ENCODE measurements around the gene CDC34.

CDC34 gene

GRCh38 chr19:538641-539428 is 7.3 kb downstream of the CDC34 start:
- no peaks in the 10 kb centered on the region for H3K9me3 Mint-ChIP-seq
- no peaks in the 10 kb centered on the region for H3K27me3 Mint-ChIP-seq (ENCODE audit: low read depth)
- no peak overlapping the region for H3K4me3 Mint-ChIP-seq
- DNase-seq (ENCODE audit: low spot score), result no peak
- H3K36me3 Mint-ChIP-seq (ENCODE audit: low read depth), result peaks cover 8% of the 10 kb centered on the region
- H3K27ac Mint-ChIP-seq, result no peak overlapping the region
- peaks cover 4% of the 10 kb centered on the region for H3K4me1 Mint-ChIP-seq (ENCODE audit: low read depth)

- no peak overlapping the region for H3K27ac Mint-ChIP-seq
- H3K36me3 Mint-ChIP-seq (ENCODE audit: low read depth), result peaks cover 8% of the 10 kb centered on the region
- peaks cover 4% of the 10 kb centered on the region for H3K4me1 Mint-ChIP-seq (ENCODE audit: low read depth)
- no peaks in the 10 kb centered on the region for H3K9me3 Mint-ChIP-seq
- H3K27me3 Mint-ChIP-seq (ENCODE audit: low read depth), result no peaks in the 10 kb centered on the region
- H3K4me3 Mint-ChIP-seq, result no peak overlapping the region
- DNase-seq (ENCODE audit: low spot score), result no peak
Measured at GRCh38 chr19:539429-540030, 8.0 kb downstream of the CDC34 start.

DNA sequence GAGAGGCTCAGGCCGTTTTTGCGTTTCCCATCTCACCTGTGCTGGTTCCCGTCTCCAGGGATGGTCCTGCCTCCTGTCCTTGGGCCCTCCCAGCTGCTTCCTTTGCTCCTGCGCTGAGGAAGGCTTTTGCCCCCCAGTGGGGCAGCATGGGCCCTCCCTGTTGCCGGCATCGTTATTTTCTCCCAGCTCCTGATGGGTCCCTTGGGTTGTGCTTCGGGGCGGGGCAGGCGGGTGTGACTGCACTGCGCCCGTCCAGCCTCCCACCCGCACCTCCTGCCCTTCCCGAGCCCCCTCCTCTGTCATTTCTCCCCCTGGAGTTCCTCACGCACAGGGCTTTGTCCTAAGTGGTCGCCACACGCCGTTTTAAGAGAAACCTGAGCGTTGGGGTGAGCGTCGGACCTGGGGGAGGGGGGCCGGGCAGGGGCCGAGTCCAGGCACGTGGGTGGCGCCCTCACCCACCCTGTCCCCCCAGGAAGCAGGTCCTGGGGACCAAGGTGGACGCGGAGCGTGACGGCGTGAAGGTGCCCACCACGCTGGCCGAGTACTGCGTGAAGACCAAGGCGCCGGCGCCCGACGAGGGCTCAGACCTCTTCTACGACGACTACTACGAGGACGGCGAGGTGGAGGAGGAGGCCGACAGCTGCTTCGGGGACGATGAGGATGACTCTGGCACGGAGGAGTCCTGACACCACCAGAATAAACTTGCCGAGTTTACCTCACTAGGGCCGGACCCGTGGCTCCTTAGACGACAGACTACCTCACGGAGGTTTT is 9.5 kb downstream of the CDC34 start:
- H3K27me3 Mint-ChIP-seq (ENCODE audit: low read depth), result no peaks in the 10 kb centered on the region
- no peaks in the 10 kb centered on the region for H3K9me3 Mint-ChIP-seq
- no peak overlapping the region for H3K4me3 Mint-ChIP-seq
- no peak overlapping the region for H3K27ac Mint-ChIP-seq
- H3K36me3 Mint-ChIP-seq (ENCODE audit: low read depth), result peaks cover 8% of the 10 kb centered on the region
- peaks cover 6% of the 10 kb centered on the region for H3K4me1 Mint-ChIP-seq (ENCODE audit: low read depth)
- DNase-seq (ENCODE audit: low spot score), result no peak

- no peak for DNase-seq (ENCODE audit: low spot score)
- H3K27me3 Mint-ChIP-seq (ENCODE audit: low read depth), result no peaks in the 10 kb centered on the region
- H3K4me1 Mint-ChIP-seq (ENCODE audit: low read depth), result peaks cover 6% of the 10 kb centered on the region
- H3K36me3 Mint-ChIP-seq (ENCODE audit: low read depth), result peaks cover 8% of the 10 kb centered on the region
- H3K27ac Mint-ChIP-seq, result no peak overlapping the region
- H3K9me3 Mint-ChIP-seq, result no peaks in the 10 kb centered on the region
- no peak overlapping the region for H3K4me3 Mint-ChIP-seq
Measured at GRCh38 chr19:541699-542098, 10.1 kb downstream of the CDC34 start.

DNA sequence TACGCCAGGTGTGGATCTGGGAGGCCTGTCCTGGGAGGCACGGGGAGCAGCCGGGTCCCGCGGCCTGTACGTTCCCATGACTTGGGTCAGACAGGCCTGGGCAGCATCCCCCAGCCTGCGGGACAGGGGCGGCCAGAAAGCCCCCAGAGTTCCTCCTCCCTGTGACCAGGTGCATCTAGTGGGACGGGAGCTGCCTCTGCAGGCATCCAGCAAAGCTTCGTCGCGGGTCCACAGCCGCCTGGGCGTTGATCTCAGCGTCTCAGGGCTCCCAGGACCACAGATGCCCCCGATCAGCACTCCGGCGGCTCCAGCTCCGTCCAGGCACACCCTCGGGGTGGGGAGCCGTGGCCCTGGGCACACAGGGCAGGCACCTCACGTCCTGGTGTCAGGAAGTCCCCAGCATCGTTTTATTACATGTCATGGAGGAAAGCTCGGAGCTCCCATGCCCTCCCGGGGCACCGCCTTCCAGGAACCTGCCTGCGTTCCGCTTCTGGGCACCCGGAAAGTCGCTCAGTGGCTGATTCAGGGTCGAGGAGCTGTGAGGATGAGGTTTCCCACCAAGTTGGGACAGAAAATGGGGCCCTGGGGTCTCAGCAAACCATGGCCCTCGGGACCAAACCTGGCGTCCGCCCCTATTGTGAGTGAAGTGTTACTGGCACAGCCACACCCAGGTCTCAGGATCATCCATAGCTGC is 10.8 kb downstream of the CDC34 start:
- no peak for DNase-seq (ENCODE audit: low spot score)
- Mint-ChIP-seq H3K36me3 (ENCODE audit: low read depth) (peaks cover 8% of the 10 kb centered on the region), H3K4me1 (ENCODE audit: low read depth) (peaks cover 6% of the 10 kb centered on the region), H3K27me3 (ENCODE audit: low read depth) (no peaks in the 10 kb centered on the region), H3K27ac (no peak overlapping the region), H3K4me3 (no peak overlapping the region), H3K9me3 (no peaks in the 10 kb centered on the region)

DNA sequence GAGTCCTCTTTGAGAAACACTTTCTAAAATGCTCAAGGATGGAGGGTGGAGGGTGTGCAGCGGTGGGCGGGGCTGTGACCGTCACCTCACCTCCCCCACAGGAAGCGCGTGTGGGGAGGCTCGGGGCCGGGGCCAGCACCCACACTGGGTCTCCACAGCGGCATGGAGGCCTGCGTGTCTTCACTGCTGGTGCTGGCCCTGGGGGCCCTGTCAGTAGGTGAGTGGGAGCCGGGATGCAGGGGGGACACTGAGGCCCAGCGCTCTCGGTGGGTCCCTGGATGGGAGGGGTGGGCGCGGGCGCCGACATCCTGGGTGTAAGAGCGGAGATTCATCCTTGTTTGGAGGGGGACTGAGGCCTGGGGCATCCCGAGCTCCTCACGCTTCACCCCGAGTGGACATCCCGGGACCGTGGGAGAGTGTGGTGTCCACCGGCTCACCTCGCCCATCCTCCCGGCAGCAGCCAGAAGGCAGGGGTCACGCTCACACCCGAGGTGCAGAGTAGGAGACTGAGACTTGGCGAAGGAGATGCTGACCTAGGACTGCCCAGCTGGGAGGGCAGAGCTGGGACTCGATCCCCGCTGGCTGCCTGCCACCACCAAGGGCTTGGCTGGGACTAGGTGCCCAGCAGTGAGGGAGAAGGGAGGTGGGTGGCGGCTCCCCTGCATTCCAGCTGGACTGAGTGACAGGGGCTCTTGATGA is 12.5 kb downstream of the CDC34 start, which contains the start of gene GZMM:
GZMM (plus strand) TSS at position 144 of the 699 bp plus-strand sequence; CDS start at position 163, 19 bp downstream.
- peaks cover 2% of the 10 kb centered on the region for H3K36me3 Mint-ChIP-seq (ENCODE audit: low read depth)
- peak within 1 kb of the TSS; percentile 87 for H3K4me3 Mint-ChIP-seq
- peak within 1 kb of the TSS; percentile 89 for H3K27ac Mint-ChIP-seq
- H3K4me1 Mint-ChIP-seq (ENCODE audit: low read depth), result peaks cover 8% of the 10 kb centered on the region
- peak; percentile 57 for DNase-seq (ENCODE audit: low spot score)
- H3K27me3 Mint-ChIP-seq (ENCODE audit: low read depth), result no peaks in the 10 kb centered on the region
- H3K9me3 Mint-ChIP-seq, result no peaks in the 10 kb centered on the region

DNA sequence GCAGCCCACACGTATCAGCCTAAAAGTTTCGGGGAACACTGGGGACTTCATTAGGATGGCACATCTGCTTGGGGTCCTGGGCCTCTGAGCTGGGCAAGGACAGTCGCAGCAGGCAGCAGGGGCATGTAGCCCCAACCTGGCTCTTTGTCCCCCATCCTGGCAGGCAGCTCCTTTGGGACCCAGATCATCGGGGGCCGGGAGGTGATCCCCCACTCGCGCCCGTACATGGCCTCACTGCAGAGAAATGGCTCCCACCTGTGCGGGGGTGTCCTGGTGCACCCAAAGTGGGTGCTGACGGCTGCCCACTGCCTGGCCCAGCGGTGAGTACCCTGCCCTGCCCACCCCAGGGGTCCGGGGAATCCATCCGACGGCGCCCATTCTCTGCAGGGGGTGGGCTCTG is 15.6 kb downstream of the CDC34 start:
- Mint-ChIP-seq H3K4me1 (ENCODE audit: low read depth) (peaks cover 8% of the 10 kb centered on the region), H3K4me3 (no peak overlapping the region), H3K36me3 (ENCODE audit: low read depth) (peaks cover 2% of the 10 kb centered on the region), H3K27me3 (ENCODE audit: low read depth) (no peaks in the 10 kb centered on the region), H3K9me3 (no peaks in the 10 kb centered on the region), H3K27ac (no peak overlapping the region)
- no peak for DNase-seq (ENCODE audit: low spot score)

DNA sequence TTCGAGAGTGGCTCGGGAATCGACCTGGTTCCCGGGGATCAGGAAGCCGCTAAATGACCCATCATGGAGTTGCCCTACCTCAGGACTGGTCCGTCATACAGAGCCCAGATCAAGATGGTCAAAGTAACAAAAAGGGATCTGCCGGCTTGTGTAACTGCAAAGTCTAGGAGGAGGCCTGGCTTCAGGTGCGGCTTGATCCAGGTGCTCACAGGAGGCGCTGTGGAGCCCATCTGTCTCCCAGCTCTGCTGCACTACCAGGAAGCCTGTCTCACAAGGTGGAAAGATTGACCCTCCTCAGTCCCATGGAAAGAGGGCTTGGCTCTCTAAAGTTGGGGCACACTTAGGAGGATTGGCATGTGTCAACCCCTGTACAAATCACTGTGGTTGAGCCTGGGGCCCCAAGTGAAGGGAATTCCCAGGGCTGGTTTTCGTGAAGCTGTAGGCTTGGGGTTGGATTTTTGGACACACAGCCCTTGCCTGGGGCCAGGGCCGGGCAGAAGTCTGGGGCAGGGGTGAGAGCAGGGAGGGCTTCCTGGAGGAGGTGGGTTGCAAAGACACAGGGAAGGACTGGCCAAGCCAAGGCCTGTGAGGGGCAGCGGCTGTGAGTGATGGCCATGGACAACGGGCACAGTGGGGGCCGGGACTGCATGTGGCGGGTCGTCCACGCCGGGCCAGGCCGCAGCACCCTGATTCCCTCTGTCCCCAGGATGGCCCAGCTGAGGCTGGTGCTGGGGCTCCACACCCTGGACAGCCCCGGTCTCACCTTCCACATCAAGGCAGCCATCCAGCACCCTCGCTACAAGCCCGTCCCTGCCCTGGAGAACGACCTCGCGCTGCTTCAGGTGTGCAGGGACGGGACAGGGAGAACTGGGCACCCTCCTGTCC is 16.5 kb downstream of the CDC34 start:
- Mint-ChIP-seq H3K4me3 (no peak overlapping the region), H3K27me3 (ENCODE audit: low read depth) (no peaks in the 10 kb centered on the region), H3K27ac (no peak overlapping the region), H3K9me3 (no peaks in the 10 kb centered on the region), H3K4me1 (ENCODE audit: low read depth) (peaks cover 8% of the 10 kb centered on the region), H3K36me3 (ENCODE audit: low read depth) (peaks cover 2% of the 10 kb centered on the region)
- no peak for DNase-seq (ENCODE audit: low spot score)

- no peak overlapping the region for H3K4me3 Mint-ChIP-seq
- no peak overlapping the region for H3K27ac Mint-ChIP-seq
- H3K27me3 Mint-ChIP-seq (ENCODE audit: low read depth), result no peaks in the 10 kb centered on the region
- H3K9me3 Mint-ChIP-seq, result no peaks in the 10 kb centered on the region
- no peak for DNase-seq (ENCODE audit: low spot score)
- no peaks in the 10 kb centered on the region for H3K36me3 Mint-ChIP-seq (ENCODE audit: low read depth)
- H3K4me1 Mint-ChIP-seq (ENCODE audit: low read depth), result peaks cover 5% of the 10 kb centered on the region
Measured at GRCh38 chr19:548886-549830, 17.6 kb downstream of the CDC34 start.

GRCh38 chr19:554817-555216 is 23.3 kb downstream of the CDC34 start:
- no peaks in the 10 kb centered on the region for H3K36me3 Mint-ChIP-seq (ENCODE audit: low read depth)
- no peak overlapping the region for H3K27ac Mint-ChIP-seq
- no peaks in the 10 kb centered on the region for H3K27me3 Mint-ChIP-seq (ENCODE audit: low read depth)
- no peaks in the 10 kb centered on the region for H3K4me1 Mint-ChIP-seq (ENCODE audit: low read depth)
- no peak overlapping the region for H3K4me3 Mint-ChIP-seq
- DNase-seq (ENCODE audit: low spot score), result no peak
- H3K9me3 Mint-ChIP-seq, result no peaks in the 10 kb centered on the region

GRCh38 chr19:555474-555808 is 23.9 kb downstream of the CDC34 start:
- no peaks in the 10 kb centered on the region for H3K27me3 Mint-ChIP-seq (ENCODE audit: low read depth)
- no peak overlapping the region for H3K4me3 Mint-ChIP-seq
- no peak overlapping the region for H3K27ac Mint-ChIP-seq

More at GRCh38 chr19:555474-555808, 23.9 kb downstream of the CDC34 start:
- DNase-seq (ENCODE audit: low spot score), result no peak
- Mint-ChIP-seq H3K4me1 (ENCODE audit: low read depth) (no peaks in the 10 kb centered on the region), H3K36me3 (ENCODE audit: low read depth) (no peaks in the 10 kb centered on the region), H3K9me3 (no peaks in the 10 kb centered on the region)
